A549 treated with dexamethasone at 1 μM for 4 hours (cell line): ENCODE measurements around the gene SCN1A. TPM values are rescaled to one million over a fixed set of nuclear protein-coding genes. Genes with fewer than 3 reads are reported as not detected.

ENCODE experiments used
- total RNA-seq: library from RNA; stranded (reverse); fragments of 200-300 nt; extraction: Qiagen RNA extraction; gene quantifications from 5 replicates; pipeline ENCODE4 v1.2.3, GENCODE V29; 2022

SCN1A gene
- total RNA-seq = not detected in 5 replicates

GRCh38 chr2:166127217-166128155, at the start of gene SCN1A:
SCN1A (minus strand) TSS chr2:166128020; CDS start chr2:166073621, 54,399 bp downstream.

GRCh38 chr2:165953655-165954606, 173.9 kb downstream of the SCN1A start, which contains the start of gene TTC21B:
TTC21B (minus strand) TSS chr2:165953776; CDS start chr2:165953705, 71 bp downstream.

Other genes starting within 250 kb of the SCN1A start
- 3.4 to 5.1 TPM (median 4.6 TPM) in 5 replicates for gene TTC21B, start 174.2 kb downstream of the SCN1A start, total RNA-seq
- gene SCN9A, start 247.9 kb upstream of the SCN1A start, total RNA-seq = 2.2 to 5.0 TPM (median 4.3 TPM) in 5 replicates